ENCODE results near the gene TTC19. TPM values are rescaled to one million over a fixed set of nuclear protein-coding genes. Genes with fewer than 3 reads are reported as not detected.

The TTC19 gene
- 45.1 to 49.9 TPM (median 46.4 TPM) in 5 replicates for total RNA-seq (2022; extraction: Qiagen RNA extraction; ENCODE audit: low read depth)

GRCh38 chr17:15999141-15999973 lies at the start of gene TTC19, which contains the start of gene ZSWIM7:
Gene TTC19, plus strand, starts transcription at chr17:15999824. Its CDS starts 25 bp downstream, at chr17:15999849.
Gene ZSWIM7, minus strand, starts transcription at chr17:15999704. Its CDS starts 110 bp downstream, at chr17:15999594.

Other genes starting within 250 kb of the TTC19 start
- gene ADORA2B, start 54.7 kb upstream of the TTC19 start, total RNA-seq (2022; extraction: Qiagen RNA extraction; ENCODE audit: low read depth), result 10.1 to 15.3 TPM (median 11.9 TPM) in 5 replicates
- 40.2 to 47.2 TPM (median 43.2 TPM) in 5 replicates for gene ZSWIM7, start 120 bp upstream of the TTC19 start, total RNA-seq (2022; extraction: Qiagen RNA extraction; ENCODE audit: low read depth)
- 64.2 to 96.8 TPM (median 85.5 TPM) in 5 replicates for gene NCOR1, start 215.7 kb downstream of the TTC19 start, total RNA-seq (2022; extraction: Qiagen RNA extraction; ENCODE audit: low read depth)
- gene PIGL, start 217.4 kb downstream of the TTC19 start, total RNA-seq (2022; extraction: Qiagen RNA extraction; ENCODE audit: low read depth), result 15.6 to 24.2 TPM (median 16.7 TPM) in 5 replicates